GM12892 (cell line): ENCODE results near the gene MACROD2.

Experiments used
- POLR2A ChIP-seq: IDR thresholded peaks from 2 replicates; pipeline ENCODE4 v1.6.1; 2011; ENCODE audit warnings: low read depth, low read length, control low read depth
- POLR2AphosphoS5 ChIP-seq: IDR thresholded peaks from 2 replicates; pipeline ENCODE4 v1.6.1; 2011; ENCODE audit warnings: low read depth, low read length, control low read depth
- TAF1 ChIP-seq: IDR thresholded peaks from 2 replicates; pipeline ENCODE4 v1.6.1; 2011; ENCODE audit warnings: low read depth, mild to moderate bottlenecking, control low read depth, low read length, borderline replicate concordance

GRCh38 chr20:15342991-15343523, 1347.7 kb downstream of the MACROD2 start:
- no peak for TF ChIP-seq POLR2A
- no peak for TF ChIP-seq POLR2AphosphoS5
- TF ChIP-seq TAF1: no peak
